Mesodermal cell (in vitro differentiated cells): Measurements from ENCODE around the gene TMEM135.
"Not testable (repeated sequence)": the region's sequence is repeated elsewhere in the genome, so short reads cannot be mapped to it uniquely, and the experiment has no call there.

ENCODE experiments used
- H3K27ac ChIP-seq: 2 replicates; pipeline ENCODE4 v1.7.0; 2013; ENCODE audit warnings: mild to moderate bottlenecking, low read depth, low read length, moderate library complexity; ENCODE audit not compliant: severe bottlenecking
- H3K36me3 ChIP-seq: 2 replicates; pipeline ENCODE4 v1.7.1; 2013; ENCODE audit warnings: mild to moderate bottlenecking, low read length, moderate library complexity; ENCODE audit not compliant: control insufficient read depth, insufficient read depth
- H3K4me1 ChIP-seq: one replicate; pipeline ENCODE4 v1.7.1; 2013; ENCODE audit warnings: mild to moderate bottlenecking, low read length; ENCODE audit not compliant: insufficient read depth, control insufficient read depth, poor library complexity, severe bottlenecking
- H3K4me3 ChIP-seq: 2 replicates; pipeline ENCODE4 v1.7.0; 2013; ENCODE audit warnings: low read length, control low read depth, mild to moderate bottlenecking; ENCODE audit not compliant: insufficient read depth, poor library complexity, severe bottlenecking; ENCODE audit errors: extremely low read depth
- H3K9me3 ChIP-seq: 2 replicates; pipeline ENCODE4 v1.7.1; 2013; ENCODE audit warnings: mild to moderate bottlenecking, low read length, moderate library complexity; ENCODE audit not compliant: control insufficient read depth
- WGBS, 2 experiments: methylation state at CpG; one replicate each; pipeline ENCODE4 v1.1.5; 2013; ENCODE audit warnings: missing lambda C conversion rate in 2 of 2; ENCODE audit not compliant: insufficient coverage in 2 of 2; 5-methylcytosine and 5-hydroxymethylcytosine counted together

The TMEM135 gene

GRCh38 chr11:87081358-87081757 is 43.6 kb downstream of the TMEM135 start:
- Histone ChIP-seq H3K27ac (no peak overlapping the region), H3K9me3 (peaks cover 4% of the 10 kb centered on the region), H3K4me1 (no peaks in the 10 kb centered on the region), H3K4me3 (no peak overlapping the region), H3K36me3 (peaks cover 49% of the 10 kb centered on the region)
- 88 to 100% methylated on average over 2 of the region's 3 CpGs for WGBS, 2 experiments

DNA sequence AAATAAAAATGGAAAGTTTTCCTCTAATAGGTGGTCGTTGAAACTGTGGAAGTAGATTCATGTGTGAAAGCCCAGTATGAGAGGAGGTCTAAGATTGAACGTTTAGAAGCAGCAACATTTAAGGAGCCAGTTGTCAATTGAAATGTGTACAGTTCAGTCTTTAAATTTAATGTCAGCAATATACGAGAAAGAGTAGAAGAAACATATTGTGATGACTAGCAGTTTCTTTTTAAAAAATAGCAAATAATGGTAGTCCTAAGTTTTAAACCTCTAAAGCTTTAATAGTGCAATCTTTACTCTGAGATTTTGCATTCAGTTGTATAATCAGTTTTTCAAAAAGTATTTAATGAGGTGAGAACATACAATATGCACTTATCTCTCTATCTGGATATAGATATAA is 44.9 kb downstream of the TMEM135 start:
- Histone ChIP-seq H3K4me1 (no peaks in the 10 kb centered on the region), H3K4me3 (no peak overlapping the region), H3K27ac (no peak overlapping the region), H3K9me3 (peaks cover 4% of the 10 kb centered on the region), H3K36me3 (peaks cover 53% of the 10 kb centered on the region)
- 9 to 18% methylated on average over 2 of the region's 3 CpGs for WGBS, 2 experiments

DNA sequence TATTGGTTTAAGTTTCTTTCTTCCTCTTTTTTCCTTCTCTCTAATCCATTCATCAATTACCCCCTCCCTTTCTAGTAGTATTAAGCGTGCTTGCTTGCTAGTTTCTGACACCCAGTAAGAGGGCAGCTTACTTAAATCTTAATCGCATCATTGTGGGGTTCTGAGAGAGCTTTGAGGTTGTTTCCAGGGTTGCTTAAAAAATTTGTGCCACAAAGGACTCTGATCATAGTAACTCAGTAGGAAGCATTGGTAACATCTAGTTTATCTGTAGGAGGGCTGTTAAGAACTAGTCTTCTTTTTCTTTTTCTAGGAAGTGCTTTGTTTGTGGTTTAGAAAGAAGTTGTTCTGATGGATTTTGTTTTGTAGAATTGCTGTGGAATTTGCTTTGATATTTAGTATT is 45.3 kb downstream of the TMEM135 start:
- 0 to 14% methylated on average over 1 to 2 of the region's 2 CpGs for WGBS, 2 experiments
- peaks cover 57% of the 10 kb centered on the region for H3K36me3 ChIP-seq
- no peak overlapping the region for H3K4me3 ChIP-seq
- H3K27ac ChIP-seq: no peak overlapping the region
- peaks cover 4% of the 10 kb centered on the region for H3K9me3 ChIP-seq
- H3K4me1 ChIP-seq: no peaks in the 10 kb centered on the region

DNA sequence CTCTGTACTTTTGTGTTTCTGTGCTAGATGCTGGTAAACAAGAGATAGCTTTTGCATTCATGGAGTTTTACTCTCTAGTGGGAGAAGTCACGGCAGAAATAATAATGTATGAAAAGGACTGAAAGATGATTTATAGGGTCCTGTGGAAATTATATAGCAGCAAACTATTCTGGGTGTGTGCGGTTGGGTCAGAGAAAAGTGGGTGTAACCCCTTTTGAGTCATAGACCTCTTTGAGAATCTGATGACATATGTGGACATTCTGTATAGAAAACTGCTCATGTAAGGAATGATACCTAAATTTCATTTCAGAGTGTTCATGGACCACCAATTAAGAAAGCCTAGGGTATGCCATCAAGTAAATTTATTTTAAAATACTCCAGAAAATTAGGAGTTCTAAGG is 54.4 kb downstream of the TMEM135 start:
- no peaks in the 10 kb centered on the region for H3K4me1 ChIP-seq
- 88 to 90% methylated on average over 2 of the region's 2 CpGs for WGBS, 2 experiments
- no peak overlapping the region for H3K4me3 ChIP-seq
- H3K36me3 ChIP-seq: peaks cover 35% of the 10 kb centered on the region
- H3K9me3 ChIP-seq: peaks cover 5% of the 10 kb centered on the region
- H3K27ac ChIP-seq: no peak overlapping the region

DNA sequence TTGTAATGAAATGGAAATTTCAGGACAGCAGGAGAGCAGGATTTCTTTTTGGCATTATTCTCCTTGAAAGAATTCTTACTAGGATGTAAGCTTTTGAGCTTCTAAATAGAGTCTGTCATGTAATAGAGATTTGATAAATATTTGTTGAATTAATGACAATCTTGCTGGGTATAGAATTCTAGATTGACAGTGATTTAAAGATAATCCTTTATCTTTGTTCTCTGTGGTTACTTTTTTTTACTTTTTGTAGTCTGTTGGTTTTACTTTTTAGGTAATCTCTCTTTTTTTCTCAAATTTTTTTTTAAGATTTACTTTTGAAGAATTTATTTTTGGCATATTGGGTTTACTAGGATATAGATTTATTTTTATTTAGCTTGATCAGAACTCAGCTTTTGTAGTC is 54.8 kb downstream of the TMEM135 start:
- Histone ChIP-seq H3K4me3 (no peak overlapping the region), H3K4me1 (no peaks in the 10 kb centered on the region), H3K36me3 (peaks cover 31% of the 10 kb centered on the region), H3K27ac (no peak overlapping the region), H3K9me3 (peaks cover 5% of the 10 kb centered on the region)

- H3K4me1 ChIP-seq: no peaks in the 10 kb centered on the region
- H3K27ac ChIP-seq: no peak overlapping the region
- WGBS, 2 experiments: 35 to 50% methylated on average over 2 of the region's 3 CpGs
- peaks cover 19% of the 10 kb centered on the region for H3K36me3 ChIP-seq
- no peak overlapping the region for H3K4me3 ChIP-seq
- H3K9me3 ChIP-seq: no peaks in the 10 kb centered on the region
Observed at GRCh38 chr11:87097582-87097981, 59.8 kb downstream of the TMEM135 start.

GRCh38 chr11:87101956-87102580 is 64.3 kb downstream of the TMEM135 start:
- no peaks in the 10 kb centered on the region for H3K9me3 ChIP-seq
- H3K4me1 ChIP-seq: no peaks in the 10 kb centered on the region
- H3K27ac ChIP-seq: no peak overlapping the region
- 89 to 100% methylated on average over 1 to 3 of the region's 4 CpGs for WGBS, 2 experiments
- H3K36me3 ChIP-seq: peaks cover 16% of the 10 kb centered on the region
- no peak overlapping the region for H3K4me3 ChIP-seq

- H3K36me3 ChIP-seq: peaks cover 13% of the 10 kb centered on the region
- not testable (repeated sequence) for H3K27ac ChIP-seq, H3K4me1 ChIP-seq, H3K9me3 ChIP-seq, H3K4me3 ChIP-seq
- 100% methylated on average over 1 of the region's 1 CpG; no CpG with 5 or more reads in 1 of the 2 experiments for WGBS, 2 experiments
Observed at GRCh38 chr11:87105826-87106225, 68.1 kb downstream of the TMEM135 start.

DNA sequence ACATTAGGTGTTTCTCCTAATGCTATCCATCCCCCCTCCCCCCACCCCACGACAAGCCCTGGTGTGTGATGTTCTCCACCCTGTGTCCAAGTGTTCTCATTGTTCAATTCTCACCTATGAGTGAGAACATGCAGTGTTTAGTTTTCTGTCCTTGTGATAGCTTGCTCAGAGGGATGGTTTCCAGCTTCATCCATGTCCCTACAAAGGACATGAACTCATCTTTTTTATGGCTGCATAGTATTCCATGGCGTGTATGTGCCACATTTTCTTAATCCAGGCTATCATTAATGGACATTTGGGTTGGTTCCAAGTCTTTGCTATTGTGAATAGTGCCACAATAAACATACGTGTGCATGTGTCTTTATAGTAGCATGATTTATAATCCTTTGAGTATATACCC is 69.6 kb downstream of the TMEM135 start:
- not testable (repeated sequence) for H3K4me1 ChIP-seq, H3K27ac ChIP-seq, H3K9me3 ChIP-seq, H3K4me3 ChIP-seq
- no CpG with 5 or more reads among the region's 3 CpGs for WGBS, 2 experiments
- H3K36me3 ChIP-seq: peaks cover 13% of the 10 kb centered on the region

DNA sequence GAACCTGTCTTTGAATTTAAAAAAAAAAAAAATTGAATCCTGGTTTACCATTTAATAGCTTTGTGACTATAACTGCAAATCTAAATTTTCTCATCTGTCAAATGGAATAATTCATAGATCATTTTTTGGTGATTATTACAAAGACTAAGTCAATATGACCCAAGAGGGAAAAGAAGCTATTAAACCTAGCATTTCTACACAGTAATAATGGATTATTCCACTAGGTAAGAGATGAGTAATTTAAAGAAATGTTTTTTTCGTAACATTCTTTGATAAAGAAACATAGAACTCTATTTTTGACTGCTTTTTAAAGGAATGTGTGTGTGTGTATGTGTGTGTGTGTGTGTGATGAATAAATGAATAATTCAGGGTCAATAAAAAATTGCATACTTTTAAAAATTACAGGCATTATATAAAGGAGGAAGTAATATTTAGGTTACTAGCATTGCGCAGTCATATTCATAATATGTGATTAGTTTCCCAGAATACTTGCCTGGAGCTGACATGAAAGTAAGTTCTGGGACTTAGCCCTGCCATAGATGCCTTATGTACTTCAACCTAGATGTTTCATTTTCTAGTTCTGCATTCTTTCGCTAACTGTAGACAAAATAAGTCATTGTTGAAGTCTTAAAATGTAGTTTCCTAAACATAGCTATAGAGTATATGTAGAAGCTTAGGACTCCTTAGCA is 72.9 kb downstream of the TMEM135 start:
- Histone ChIP-seq H3K36me3 (no peaks in the 10 kb centered on the region), H3K4me3 (no peak overlapping the region), H3K9me3 (no peaks in the 10 kb centered on the region), H3K27ac (no peak overlapping the region), H3K4me1 (no peaks in the 10 kb centered on the region)
- 100% methylated on average over 1 of the region's 3 CpGs; no CpG with 5 or more reads in 1 of the 2 experiments for WGBS, 2 experiments

GRCh38 chr11:87114093-87114492 is 76.4 kb downstream of the TMEM135 start:
- Histone ChIP-seq H3K9me3 (no peaks in the 10 kb centered on the region), H3K36me3 (no peaks in the 10 kb centered on the region), H3K4me1 (no peaks in the 10 kb centered on the region), H3K4me3 (no peak overlapping the region), H3K27ac (no peak overlapping the region)
- WGBS, 2 experiments: 100% methylated on average over 1 of the region's 1 CpG; no CpG with 5 or more reads in 1 of the 2 experiments
